RPMI8226 (cell line): ENCODE data around the gene ARHGEF37.
A peak's percentile ranks its signal among the peaks of the same experiment; 100 is the strongest.

ENCODE experiments used
- DNase-seq: peaks from one replicate; pipeline ENCODE4 v3.0.0-alpha.2; 2015

The ARHGEF37 gene

GRCh38 chr5:149675610-149676201 is 94.4 kb downstream of the ARHGEF37 start:
- DNase-seq: peak; percentile 85

- peak; percentile 16 for DNase-seq
These were observed 96.4 kb downstream of the ARHGEF37 start for GRCh38 chr5:149677731-149678130.

GRCh38 chr5:149679876-149680809 is 98.8 kb downstream of the ARHGEF37 start:
- DNase-seq: no peak

GRCh38 chr5:149680810-149681221 is 99.5 kb downstream of the ARHGEF37 start:
- peak; percentile 78 for DNase-seq

- DNase-seq: no peak
These were observed 100.0 kb downstream of the ARHGEF37 start for GRCh38 chr5:149681252-149681651.

GRCh38 chr5:149681922-149682321 is 100.6 kb downstream of the ARHGEF37 start:
- DNase-seq: no peak

- no peak for DNase-seq
These were observed 101.3 kb downstream of the ARHGEF37 start for GRCh38 chr5:149682532-149683075.

GRCh38 chr5:149683964-149684363 is 102.7 kb downstream of the ARHGEF37 start:
- DNase-seq: no peak

- no peak for DNase-seq
These were observed 103.1 kb downstream of the ARHGEF37 start for GRCh38 chr5:149684371-149684770.
